HG03039 (cell line): Measurements from ENCODE around the gene RNU1-2.
"Not testable (repeated sequence)": the region's sequence is repeated elsewhere in the genome, so short reads cannot be mapped to it uniquely, and the experiment has no call there.

Experiments used
- ATAC-seq: cut with Tn5 transposase; IDR thresholded peaks from one replicate; pipeline ENCODE4 v1.9.1; 2021; ENCODE audit warnings: mild to moderate bottlenecking, moderate library complexity; ENCODE audit not compliant: unreplicated experiment

RNU1-2 gene

GRCh38 chr1:16895598-16896315, at the start of gene RNU1-2:
RNU1-2 (plus strand) TSS chr1:16895980.
- ATAC-seq, result peak; percentile 96

- not testable (repeated sequence) for ATAC-seq
These were observed 39.6 kb upstream of the RNU1-2 start for GRCh38 chr1:16856201-16856600.

DNA sequence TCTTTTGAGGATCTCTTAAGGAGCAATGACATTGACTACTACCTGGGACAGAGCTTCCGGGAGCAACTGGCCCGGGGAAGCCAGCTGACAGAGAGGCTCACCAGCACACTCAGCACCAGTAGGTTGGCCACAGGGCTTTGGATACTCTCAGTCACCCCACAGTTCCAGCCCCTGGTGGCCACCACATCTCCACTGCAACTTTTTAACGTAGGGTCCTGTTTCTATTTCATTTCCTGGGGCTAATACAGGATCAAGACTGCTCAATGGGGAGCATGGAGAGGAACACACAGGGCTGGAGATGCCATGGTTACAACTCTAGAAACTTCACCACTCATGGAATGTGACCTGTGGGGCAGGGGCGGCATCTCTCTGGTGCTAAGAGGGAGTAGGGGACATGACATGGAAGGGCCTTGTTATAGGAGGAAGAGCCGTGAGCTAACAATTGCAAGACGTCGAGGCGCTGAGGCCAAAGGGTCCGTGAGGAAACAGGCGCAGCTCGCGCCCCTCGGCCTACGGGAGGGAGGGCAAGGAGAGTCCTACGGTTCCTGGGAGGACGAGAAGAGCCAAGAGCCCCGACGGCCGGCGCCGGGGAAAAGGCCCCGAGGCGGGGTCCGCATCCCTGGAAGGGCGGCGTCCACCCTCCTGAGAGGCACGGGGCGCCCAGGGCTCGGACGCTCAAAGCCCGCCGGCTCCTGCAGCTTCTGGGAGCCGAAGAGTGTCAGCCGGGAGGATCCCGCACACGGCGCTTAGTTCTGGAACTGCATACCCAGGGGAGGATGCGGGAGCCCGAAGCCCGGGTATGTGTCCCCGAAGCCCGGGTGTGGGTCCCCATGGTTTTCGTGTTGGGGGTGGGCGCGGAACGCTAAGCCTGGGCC, 36.4 kb upstream of the RNU1-2 start:
- not testable (repeated sequence) for ATAC-seq

DNA sequence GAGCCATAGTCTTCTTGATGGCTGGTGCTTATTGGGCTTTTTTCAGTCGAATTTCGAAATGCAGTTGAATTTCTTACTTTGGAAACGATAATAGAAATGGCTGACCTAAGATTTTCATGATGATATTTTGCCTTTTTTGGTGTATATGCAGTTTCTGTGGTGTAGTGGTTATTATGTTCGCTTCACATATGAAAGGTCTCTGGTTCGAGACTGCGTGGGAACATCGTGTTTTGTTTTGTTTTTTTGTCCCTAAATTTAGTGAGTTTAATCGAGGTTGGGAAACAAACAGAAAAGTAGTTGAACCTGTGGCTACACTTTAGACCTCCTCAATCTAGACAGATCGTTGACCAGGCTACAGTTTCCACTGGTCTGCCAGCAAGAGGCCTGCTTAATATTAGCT, 35.7 kb upstream of the RNU1-2 start:
- not testable (repeated sequence) for ATAC-seq

GRCh38 chr1:16861832-16862245, 33.9 kb upstream of the RNU1-2 start:
- not testable (repeated sequence) for ATAC-seq

DNA sequence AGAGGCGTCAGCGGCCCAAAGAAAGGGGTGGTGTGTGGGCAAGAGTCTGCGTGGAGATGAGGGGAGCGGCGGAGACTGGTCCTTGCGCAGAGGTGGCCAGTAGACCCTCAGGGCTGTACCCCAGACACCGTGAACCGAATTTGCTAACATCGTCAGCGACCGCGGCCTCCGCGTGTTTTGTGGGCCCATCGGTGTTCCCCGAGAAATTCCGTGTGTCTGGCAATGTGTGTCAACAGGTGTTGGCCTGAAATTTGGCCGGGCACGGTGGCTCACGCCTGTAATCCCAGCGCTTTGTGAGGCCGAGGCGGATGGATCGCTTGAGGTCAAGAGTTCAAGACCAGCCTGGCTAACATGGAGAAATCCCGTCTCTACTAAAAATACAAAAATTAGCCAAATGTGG, 33.4 kb upstream of the RNU1-2 start:
- not testable (repeated sequence) for ATAC-seq

DNA sequence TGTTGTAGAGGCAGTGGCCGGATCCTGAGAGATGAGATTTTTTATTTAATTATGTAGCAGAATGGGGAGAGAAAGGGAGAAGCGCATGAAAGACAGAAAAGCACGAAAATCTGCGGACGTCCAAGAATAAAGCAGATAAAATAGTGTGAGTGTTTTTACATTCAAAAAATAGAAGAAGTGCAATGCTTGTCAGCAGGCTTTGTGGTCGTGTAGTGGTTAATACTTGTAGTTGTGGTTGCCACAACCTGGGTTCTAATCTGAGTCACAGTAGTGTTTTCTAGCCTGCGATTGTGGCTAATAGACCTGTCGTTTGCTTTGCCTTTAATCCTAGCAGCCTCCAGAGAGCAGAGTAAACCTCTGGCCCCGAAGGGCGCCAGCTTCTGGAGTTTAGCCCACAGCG, 32.8 kb upstream of the RNU1-2 start:
- ATAC-seq, result not testable (repeated sequence)

GRCh38 chr1:16866926-16867707, 28.7 kb upstream of the RNU1-2 start:
- not testable (repeated sequence) for ATAC-seq

DNA sequence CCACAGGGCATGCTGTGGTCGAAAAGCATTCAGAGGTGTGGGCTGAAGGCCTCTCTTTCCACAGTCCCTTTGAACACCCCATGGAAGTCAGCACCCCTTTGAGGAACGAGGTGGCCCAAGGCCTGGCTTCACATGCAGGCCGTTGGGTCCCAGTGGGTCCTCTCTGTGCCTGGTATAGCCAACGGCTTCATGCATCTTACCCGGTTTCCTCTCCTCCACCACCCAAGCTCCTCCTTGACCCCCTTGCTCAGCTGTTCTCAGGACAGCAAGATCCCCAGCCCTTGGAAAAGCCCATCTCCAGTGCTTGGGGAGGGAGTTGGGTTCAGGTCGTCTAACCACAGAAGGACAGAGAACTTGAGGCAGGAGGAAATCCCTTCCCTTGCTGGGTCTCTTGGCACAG, 27.0 kb upstream of the RNU1-2 start:
- ATAC-seq, result not testable (repeated sequence)

- ATAC-seq, result not testable (repeated sequence)
These were observed 25.8 kb upstream of the RNU1-2 start for GRCh38 chr1:16869996-16870395.

GRCh38 chr1:16871171-16871570, 24.6 kb upstream of the RNU1-2 start:
- not testable (repeated sequence) for ATAC-seq

GRCh38 chr1:16872152-16873075, 23.4 kb upstream of the RNU1-2 start:
- ATAC-seq, result not testable (repeated sequence)

GRCh38 chr1:16873076-16873879, 22.5 kb upstream of the RNU1-2 start:
- ATAC-seq, result not testable (repeated sequence)

DNA sequence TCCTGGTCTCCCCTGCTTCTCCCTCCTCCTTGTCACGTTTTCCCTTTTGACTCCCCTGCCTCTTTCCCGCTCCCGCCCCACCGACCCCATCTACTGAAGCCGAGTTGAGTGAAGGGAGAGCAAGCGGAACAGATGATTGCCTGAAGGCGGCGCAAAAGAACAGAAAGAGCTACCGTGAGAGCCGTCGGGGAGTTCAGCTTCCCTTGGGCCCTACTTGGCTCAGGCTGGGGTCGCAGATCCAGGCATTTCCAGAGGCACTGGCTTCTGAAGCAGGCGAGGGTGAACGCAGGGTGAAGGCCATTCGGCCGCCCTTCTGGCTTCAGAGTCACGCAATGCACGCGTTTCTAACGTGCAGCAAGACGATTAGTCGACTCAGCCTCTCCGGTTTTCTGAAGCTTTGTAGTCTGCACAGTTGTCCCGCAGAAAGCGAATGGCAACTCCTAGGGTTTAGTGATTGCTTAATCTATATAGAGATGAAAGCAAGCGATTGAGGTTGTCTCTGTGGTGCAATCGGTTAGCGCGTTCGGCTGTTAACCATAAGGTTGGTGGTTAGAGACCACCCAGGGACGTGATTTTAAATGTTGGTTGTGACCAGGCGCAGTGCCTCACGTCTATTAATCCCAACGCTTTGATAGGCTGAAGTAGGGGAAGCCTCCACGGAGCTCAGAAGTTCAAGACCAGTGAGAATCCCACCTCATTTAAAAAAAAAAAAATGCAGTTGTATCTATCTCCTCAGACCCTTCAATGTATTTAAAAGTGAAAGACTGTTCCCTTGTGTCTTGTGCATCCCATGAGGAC, 20.6 kb upstream of the RNU1-2 start:
- not testable (repeated sequence) for ATAC-seq

DNA sequence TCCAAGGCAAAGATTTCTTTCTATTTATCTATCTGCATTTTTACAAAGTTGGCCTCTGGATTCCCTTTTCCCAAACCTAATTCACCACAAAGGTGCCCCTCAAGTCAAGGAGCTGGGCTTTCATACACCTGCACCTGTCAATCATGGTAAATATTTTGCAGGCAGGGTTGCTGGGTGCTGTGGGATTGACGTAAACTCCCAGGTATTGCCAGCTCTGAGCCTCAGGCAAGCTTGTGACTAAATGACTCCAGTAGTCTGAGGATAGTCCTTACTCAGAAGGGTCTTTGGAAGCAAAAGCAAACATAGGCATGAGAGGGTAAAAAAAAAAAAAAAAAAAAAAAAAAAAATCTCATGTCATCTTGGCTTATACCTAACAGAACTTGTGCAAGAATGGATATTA, 14.0 kb upstream of the RNU1-2 start:
- ATAC-seq, result not testable (repeated sequence)

DNA sequence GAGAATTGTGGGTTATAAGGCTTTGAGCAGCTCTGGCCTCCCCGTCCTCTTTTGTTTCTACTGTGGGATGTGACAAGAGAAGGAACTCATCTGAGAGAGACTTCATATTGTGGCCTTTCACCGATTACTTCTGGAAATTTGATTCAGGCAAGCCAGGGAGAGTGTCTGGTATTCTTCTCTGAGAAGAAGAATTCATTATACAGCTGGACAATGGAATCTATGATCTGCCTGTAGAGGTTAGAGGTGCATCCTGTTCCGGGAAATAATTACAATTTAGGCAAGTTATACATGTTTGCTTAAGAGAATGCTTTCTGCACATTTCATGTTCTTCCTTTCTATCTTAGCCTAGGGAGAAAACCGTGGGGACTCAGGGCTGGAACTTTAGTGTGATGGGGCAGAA, 12.8 kb upstream of the RNU1-2 start:
- ATAC-seq, result no peak

DNA sequence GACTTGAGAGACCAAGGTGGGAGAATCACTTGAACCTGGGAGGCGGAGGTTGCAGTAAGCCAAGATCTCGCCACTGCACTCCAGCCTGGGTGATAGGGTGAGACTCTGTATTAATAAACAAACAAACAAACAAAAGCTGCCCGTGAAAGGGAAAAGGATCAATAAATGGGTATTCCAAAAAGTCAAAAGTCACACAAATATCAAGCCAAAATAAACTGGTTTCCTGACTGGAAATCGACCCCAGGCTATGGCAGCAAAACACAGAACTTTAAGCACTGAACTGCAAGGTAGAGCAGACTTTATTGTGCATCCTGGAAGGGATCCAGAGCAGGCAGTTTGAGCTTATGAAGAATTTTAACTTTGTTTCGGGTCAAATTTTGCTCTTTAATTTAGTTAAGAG, 11.3 kb upstream of the RNU1-2 start:
- not testable (repeated sequence) for ATAC-seq

- ATAC-seq, result no peak
These were observed 8.7 kb upstream of the RNU1-2 start for GRCh38 chr1:16886860-16887605.
